Measurements from ENCODE around the gene UGT1A6. TPM values are rescaled to one million over a fixed set of nuclear protein-coding genes. Genes with fewer than 3 reads are reported as not detected.
A peak's percentile ranks its signal among the peaks of the same experiment; 100 is the strongest.

UGT1A6 gene
- total RNA-seq, 2 donors from 2014 or later = 4.4 to 5.5 TPM

GRCh38 chr2:233803994-233804393, 111.3 kb downstream of the UGT1A6 start:
- H3K27me3 ChIP-seq = no peaks in the 10 kb centered on the region
- no peaks in the 10 kb centered on the region for H3K36me3 ChIP-seq
- no peak overlapping the region for H3K27ac ChIP-seq
- no peak overlapping the region for H3K4me3 ChIP-seq
- H3K9me3 ChIP-seq = no peaks in the 10 kb centered on the region
- intact Hi-C loops (cut with DNase I) = no loop called here
- DNase-seq = peak; percentile 5
- no peak for TF ChIP-seq CTCF (IDR thresholded peaks at IDR 0.05)
- no peaks in the 10 kb centered on the region for H3K4me1 ChIP-seq
- no peak overlapping the region for H3K9ac ChIP-seq (ENCODE audit: low read depth in 2 of 2, low read length in 2 of 2)

- Histone ChIP-seq H3K4me3 (no peak overlapping the region), H3K9me3 (no peaks in the 10 kb centered on the region), H3K9ac (ENCODE audit: low read depth in 2 of 2, low read length in 2 of 2) (no peak overlapping the region), H3K27me3 (no peaks in the 10 kb centered on the region), H3K27ac (no peak overlapping the region), H3K36me3 (no peaks in the 10 kb centered on the region), H3K4me1 (no peaks in the 10 kb centered on the region)
- TF ChIP-seq CTCF (IDR thresholded peaks at IDR 0.05) = no peak
- DNase-seq = no peak
- intact Hi-C loops (cut with DNase I) = no loop called here
Measured at GRCh38 chr2:233807215-233807865, 114.7 kb downstream of the UGT1A6 start.

- H3K9ac ChIP-seq (ENCODE audit: low read depth in 2 of 2, low read length in 2 of 2) = no peak overlapping the region
- H3K4me1 ChIP-seq = no peaks in the 10 kb centered on the region
- H3K27ac ChIP-seq = no peak overlapping the region
- H3K36me3 ChIP-seq = no peaks in the 10 kb centered on the region
- H3K4me3 ChIP-seq = no peak overlapping the region
- no peak for TF ChIP-seq CTCF (IDR thresholded peaks at IDR 0.05)
- intact Hi-C loops (cut with DNase I) = no loop called here
- no peak for DNase-seq
- no peaks in the 10 kb centered on the region for H3K9me3 ChIP-seq
- H3K27me3 ChIP-seq = no peaks in the 10 kb centered on the region
Measured at GRCh38 chr2:233807966-233808935, 115.6 kb downstream of the UGT1A6 start.

GRCh38 chr2:233810385-233810784, 117.7 kb downstream of the UGT1A6 start:
- H3K27ac ChIP-seq = no peak overlapping the region
- H3K9me3 ChIP-seq = no peaks in the 10 kb centered on the region
- no peak for DNase-seq
- no peak overlapping the region for H3K9ac ChIP-seq (ENCODE audit: low read depth in 2 of 2, low read length in 2 of 2)
- no peak overlapping the region for H3K4me3 ChIP-seq
- no peak for TF ChIP-seq CTCF (IDR thresholded peaks at IDR 0.05)
- intact Hi-C loops (cut with DNase I) = no loop called here
- no peaks in the 10 kb centered on the region for H3K36me3 ChIP-seq
- no peaks in the 10 kb centered on the region for H3K4me1 ChIP-seq
- H3K27me3 ChIP-seq = no peaks in the 10 kb centered on the region

- Histone ChIP-seq H3K4me3 (no peak overlapping the region), H3K4me1 (no peaks in the 10 kb centered on the region), H3K27ac (no peak overlapping the region), H3K9ac (ENCODE audit: low read depth in 2 of 2, low read length in 2 of 2) (no peak overlapping the region), H3K9me3 (no peaks in the 10 kb centered on the region), H3K27me3 (no peaks in the 10 kb centered on the region), H3K36me3 (no peaks in the 10 kb centered on the region)
- TF ChIP-seq CTCF (IDR thresholded peaks at IDR 0.05) = no peak
- intact Hi-C loops (cut with DNase I) = no loop called here
- no peak for DNase-seq
Measured at GRCh38 chr2:233811087-233811486, 118.4 kb downstream of the UGT1A6 start.

All from colonic mucosa (tissue), 4 donors.